HepG2 (cell line): ENCODE measurements around the gene EEFSEC. TPM values are rescaled to one million over a fixed set of nuclear protein-coding genes. Genes with fewer than 3 reads are reported as not detected.

Source experiments
- KMT2A ChIP-seq: sonication (generic); formaldehyde crosslinking; IDR thresholded peaks from 2 replicates; pipeline ENCODE4 v1.4.0; 2020; ENCODE audit warnings: missing genetic modification reagents
- MED8 ChIP-seq: sonication (generic); formaldehyde crosslinking; IDR thresholded peaks from 2 replicates; pipeline ENCODE4 v1.8.1; 2023; ENCODE audit warnings: mild to moderate bottlenecking, missing genetic modification reagents; ENCODE audit not compliant: insufficient replicate concordance
- NFE2L1 ChIP-seq: sonication (generic); formaldehyde crosslinking; IDR thresholded peaks from 2 replicates; pipeline ENCODE4 v1.4.0; 2020; ENCODE audit warnings: missing genetic modification reagents, mild to moderate bottlenecking, borderline replicate concordance
- PHF8 ChIP-seq: sonication (generic); formaldehyde crosslinking; IDR thresholded peaks from 2 replicates; pipeline ENCODE4 v1.5.0; 2020; ENCODE audit warnings: missing genetic modification reagents
- SETDB1 ChIP-seq: sonication (generic); formaldehyde crosslinking; IDR thresholded peaks from 2 replicates; pipeline ENCODE4 v1.5.1; 2020; ENCODE audit warnings: missing genetic modification reagents, mild to moderate bottlenecking, borderline replicate concordance
- SIX1 ChIP-seq: sonication (generic); formaldehyde crosslinking; IDR thresholded peaks from 2 replicates; pipeline ENCODE4 v1.4.0; 2020; ENCODE audit warnings: missing genetic modification reagents, borderline replicate concordance
- ZBTB7A ChIP-seq: sonication (generic); formaldehyde crosslinking; IDR thresholded peaks from 2 replicates; pipeline ENCODE4 v1.8.0; 2022; ENCODE audit warnings: mild to moderate bottlenecking, missing genetic modification reagents
- ZFP82 ChIP-seq: sonication (generic); formaldehyde crosslinking; IDR thresholded peaks from 2 replicates; pipeline ENCODE4 v1.5.1; 2020; ENCODE audit warnings: mild to moderate bottlenecking, missing genetic modification reagents, borderline replicate concordance
- ZNF468 ChIP-seq: sonication (generic); formaldehyde crosslinking; IDR thresholded peaks from 2 replicates; pipeline ENCODE4 v1.8.0; 2022; ENCODE audit warnings: mild to moderate bottlenecking, moderate library complexity, missing genetic modification reagents
- ZNF547 ChIP-seq: sonication (generic); formaldehyde crosslinking; IDR thresholded peaks from 2 replicates; pipeline ENCODE4 v1.5.1; 2020; ENCODE audit warnings: mild to moderate bottlenecking, missing genetic modification reagents
- ZNF629 ChIP-seq: sonication (generic); formaldehyde crosslinking; conservative IDR thresholded peaks from 2 replicates; pipeline ENCODE4 v1.5.0; 2020; ENCODE audit warnings: missing genetic modification reagents
- ZNF7 ChIP-seq: IDR thresholded peaks from 2 replicates; pipeline ENCODE4 v1.6.1; 2016; ENCODE audit warnings: missing biosample characterization, missing genetic modification reagents
- polyA plus RNA-seq, 8 experiments: library from polyadenylated mRNA; depleted of rRNA in 3 of 8; stranded (reverse) in 7 of 8; unstranded in 1 of 8; fragments of >200 nt; fragmentation: Illumina TruSeq in 4 of 8; extraction: Trizol in 4 of 8; gene quantifications; 2 replicates each; pipeline versions ENCODE4 v1.2.1 to v1.2.3, GENCODE V29; 2011 to 2016; ENCODE audit warnings: low read depth in 4 of 8, missing spikeins in 1 of 8, mixed read lengths in 1 of 8; ENCODE audit not compliant: insufficient read depth in 1 of 8
- total RNA-seq, 5 experiments: library from RNA; depleted of rRNA; stranded (reverse); fragments of >200 nt; fragmentation: Illumina TruSeq; extraction: Trizol; gene quantifications; 2 replicates each; pipeline ENCODE4 v1.2.3, GENCODE V29; 2016; ENCODE audit warnings: low read depth in 1 of 5
- TF ChIP-seq, protein P1 (sequence below), 2 experiments: sonication (generic) in 1 of 2; formaldehyde crosslinking in 1 of 2; IDR thresholded peaks; 2 replicates each; pipeline versions ENCODE4 v1.6.1 to v1.9.0; 2014 to 2022; ENCODE audit warnings: antibody characterized with exemption in 1 of 2, borderline replicate concordance in 1 of 2, inconsistent platforms in 1 of 2, low read depth in 1 of 2, missing genetic modification reagents in 1 of 2
- TF ChIP-seq, protein P2 (sequence below): sonication (generic); formaldehyde crosslinking; IDR thresholded peaks from 2 replicates; pipeline ENCODE4 v1.4.0; 2020; ENCODE audit warnings: mild to moderate bottlenecking, low read depth, missing genetic modification reagents
- TF ChIP-seq, protein P3 (sequence below): sonication (generic); formaldehyde crosslinking; IDR thresholded peaks from 2 replicates; pipeline ENCODE4 v1.4.0; 2020; ENCODE audit warnings: missing genetic modification reagents
- TF ChIP-seq, protein P4 (sequence below): sonication (generic); formaldehyde crosslinking; IDR thresholded peaks from 2 replicates; pipeline ENCODE4 v1.4.0; 2020; ENCODE audit warnings: missing genetic modification reagents

EEFSEC gene
- total and polyA plus RNA-seq, 2 of the 13 experiments (the other 11 are each of a cell fraction or from before 2014, with no cell fraction given), result 6.4 to 24.2 TPM

DNA sequence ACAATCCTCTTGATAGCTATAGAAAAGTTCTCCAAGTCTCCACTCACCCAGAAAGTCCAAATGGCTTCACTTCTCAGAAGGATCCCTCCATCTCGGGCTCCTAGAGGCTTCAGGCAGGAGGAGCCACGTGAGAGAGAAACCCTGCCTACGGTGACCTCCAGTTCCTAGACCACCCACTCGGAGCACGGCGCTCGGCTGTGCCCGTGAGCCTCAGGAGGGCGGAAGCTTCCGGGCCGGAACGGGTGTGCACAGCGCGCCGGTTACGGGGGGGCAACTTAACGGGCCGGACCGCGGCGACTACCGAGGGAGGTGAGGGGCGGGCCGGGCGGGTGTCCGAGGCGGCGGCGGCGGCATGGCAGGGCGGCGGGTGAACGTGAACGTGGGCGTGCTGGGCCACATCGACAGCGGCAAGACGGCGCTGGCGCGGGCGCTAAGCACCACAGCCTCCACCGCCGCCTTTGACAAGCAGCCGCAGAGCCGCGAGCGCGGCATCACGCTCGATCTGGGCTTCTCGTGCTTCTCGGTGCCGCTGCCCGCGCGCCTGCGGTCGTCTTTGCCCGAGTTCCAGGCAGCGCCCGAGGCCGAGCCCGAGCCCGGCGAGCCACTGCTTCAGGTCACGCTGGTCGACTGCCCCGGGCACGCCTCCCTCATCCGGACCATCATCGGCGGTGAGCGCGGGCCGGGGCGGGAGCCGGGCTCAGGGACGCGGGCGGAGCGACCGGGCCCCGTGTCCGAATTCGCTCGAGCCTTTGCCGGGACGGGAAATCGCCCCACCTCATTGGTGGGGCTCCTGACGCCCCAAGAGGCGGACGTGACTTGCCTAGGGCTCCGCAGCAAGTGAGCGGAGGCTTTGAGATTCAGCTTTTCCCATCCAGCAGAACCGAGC lies at the start of gene EEFSEC (continued):
- TF ChIP-seq NFE2L1, result peak; percentile 64; the same call in 1 of the 2 replicates
- TF ChIP-seq ZNF547 (CRISPR knock-in tag), result peak; percentile 95
- TF ChIP-seq, protein P1, sequence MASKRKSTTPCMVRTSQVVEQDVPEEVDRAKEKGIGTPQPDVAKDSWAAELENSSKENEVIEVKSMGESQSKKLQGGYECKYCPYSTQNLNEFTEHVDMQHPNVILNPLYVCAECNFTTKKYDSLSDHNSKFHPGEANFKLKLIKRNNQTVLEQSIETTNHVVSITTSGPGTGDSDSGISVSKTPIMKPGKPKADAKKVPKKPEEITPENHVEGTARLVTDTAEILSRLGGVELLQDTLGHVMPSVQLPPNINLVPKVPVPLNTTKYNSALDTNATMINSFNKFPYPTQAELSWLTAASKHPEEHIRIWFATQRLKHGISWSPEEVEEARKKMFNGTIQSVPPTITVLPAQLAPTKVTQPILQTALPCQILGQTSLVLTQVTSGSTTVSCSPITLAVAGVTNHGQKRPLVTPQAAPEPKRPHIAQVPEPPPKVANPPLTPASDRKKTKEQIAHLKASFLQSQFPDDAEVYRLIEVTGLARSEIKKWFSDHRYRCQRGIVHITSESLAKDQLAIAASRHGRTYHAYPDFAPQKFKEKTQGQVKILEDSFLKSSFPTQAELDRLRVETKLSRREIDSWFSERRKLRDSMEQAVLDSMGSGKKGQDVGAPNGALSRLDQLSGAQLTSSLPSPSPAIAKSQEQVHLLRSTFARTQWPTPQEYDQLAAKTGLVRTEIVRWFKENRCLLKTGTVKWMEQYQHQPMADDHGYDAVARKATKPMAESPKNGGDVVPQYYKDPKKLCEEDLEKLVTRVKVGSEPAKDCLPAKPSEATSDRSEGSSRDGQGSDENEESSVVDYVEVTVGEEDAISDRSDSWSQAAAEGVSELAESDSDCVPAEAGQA (IDR thresholded peaks at IDR 0.05; ENCODE audit: low read depth), result 0 out of 2 replicates have a peak, but pooled peaks have one; percentile 22
- TF ChIP-seq, protein P1 (CRISPR knock-in tag; IDR thresholded peaks at IDR 0.05; ENCODE audit: borderline replicate concordance), result no peak
- TF ChIP-seq, protein P2, sequence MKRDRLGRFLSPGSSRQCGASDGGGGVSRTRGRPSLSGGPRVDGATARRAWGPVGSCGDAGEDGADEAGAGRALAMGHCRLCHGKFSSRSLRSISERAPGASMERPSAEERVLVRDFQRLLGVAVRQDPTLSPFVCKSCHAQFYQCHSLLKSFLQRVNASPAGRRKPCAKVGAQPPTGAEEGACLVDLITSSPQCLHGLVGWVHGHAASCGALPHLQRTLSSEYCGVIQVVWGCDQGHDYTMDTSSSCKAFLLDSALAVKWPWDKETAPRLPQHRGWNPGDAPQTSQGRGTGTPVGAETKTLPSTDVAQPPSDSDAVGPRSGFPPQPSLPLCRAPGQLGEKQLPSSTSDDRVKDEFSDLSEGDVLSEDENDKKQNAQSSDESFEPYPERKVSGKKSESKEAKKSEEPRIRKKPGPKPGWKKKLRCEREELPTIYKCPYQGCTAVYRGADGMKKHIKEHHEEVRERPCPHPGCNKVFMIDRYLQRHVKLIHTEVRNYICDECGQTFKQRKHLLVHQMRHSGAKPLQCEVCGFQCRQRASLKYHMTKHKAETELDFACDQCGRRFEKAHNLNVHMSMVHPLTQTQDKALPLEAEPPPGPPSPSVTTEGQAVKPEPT (CRISPR knock-in tag), result peak; percentile 90
- TF ChIP-seq ZNF468 (CRISPR knock-in tag), result 0 out of 2 replicates have a peak, but pooled peaks have one; percentile 81
- TF ChIP-seq KMT2A (CRISPR knock-in tag), result peak; percentile 98
- TF ChIP-seq SETDB1 (CRISPR knock-in tag), result peak; percentile 62; the same call in 1 of the 2 replicates
- TF ChIP-seq SIX1 (CRISPR knock-in tag), result 0 out of 2 replicates have a peak, but pooled peaks have one; percentile 44
- TF ChIP-seq ZNF7 (CRISPR knock-in tag), result no peak; the same call in 1 of the 2 replicates
- TF ChIP-seq PHF8 (CRISPR knock-in tag), result peak; percentile 82
- no peak for TF ChIP-seq ZFP82 (CRISPR knock-in tag)
- peak; percentile 89 for TF ChIP-seq MED8
- TF ChIP-seq, protein P3, sequence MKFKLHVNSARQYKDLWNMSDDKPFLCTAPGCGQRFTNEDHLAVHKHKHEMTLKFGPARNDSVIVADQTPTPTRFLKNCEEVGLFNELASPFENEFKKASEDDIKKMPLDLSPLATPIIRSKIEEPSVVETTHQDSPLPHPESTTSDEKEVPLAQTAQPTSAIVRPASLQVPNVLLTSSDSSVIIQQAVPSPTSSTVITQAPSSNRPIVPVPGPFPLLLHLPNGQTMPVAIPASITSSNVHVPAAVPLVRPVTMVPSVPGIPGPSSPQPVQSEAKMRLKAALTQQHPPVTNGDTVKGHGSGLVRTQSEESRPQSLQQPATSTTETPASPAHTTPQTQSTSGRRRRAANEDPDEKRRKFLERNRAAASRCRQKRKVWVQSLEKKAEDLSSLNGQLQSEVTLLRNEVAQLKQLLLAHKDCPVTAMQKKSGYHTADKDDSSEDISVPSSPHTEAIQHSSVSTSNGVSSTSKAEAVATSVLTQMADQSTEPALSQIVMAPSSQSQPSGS (CRISPR knock-in tag), result peak; percentile 87; the same call in 1 of the 2 replicates
- TF ChIP-seq ZBTB7A, result peak; percentile 86; the same call in 1 of the 2 replicates
- TF ChIP-seq, protein P4, sequence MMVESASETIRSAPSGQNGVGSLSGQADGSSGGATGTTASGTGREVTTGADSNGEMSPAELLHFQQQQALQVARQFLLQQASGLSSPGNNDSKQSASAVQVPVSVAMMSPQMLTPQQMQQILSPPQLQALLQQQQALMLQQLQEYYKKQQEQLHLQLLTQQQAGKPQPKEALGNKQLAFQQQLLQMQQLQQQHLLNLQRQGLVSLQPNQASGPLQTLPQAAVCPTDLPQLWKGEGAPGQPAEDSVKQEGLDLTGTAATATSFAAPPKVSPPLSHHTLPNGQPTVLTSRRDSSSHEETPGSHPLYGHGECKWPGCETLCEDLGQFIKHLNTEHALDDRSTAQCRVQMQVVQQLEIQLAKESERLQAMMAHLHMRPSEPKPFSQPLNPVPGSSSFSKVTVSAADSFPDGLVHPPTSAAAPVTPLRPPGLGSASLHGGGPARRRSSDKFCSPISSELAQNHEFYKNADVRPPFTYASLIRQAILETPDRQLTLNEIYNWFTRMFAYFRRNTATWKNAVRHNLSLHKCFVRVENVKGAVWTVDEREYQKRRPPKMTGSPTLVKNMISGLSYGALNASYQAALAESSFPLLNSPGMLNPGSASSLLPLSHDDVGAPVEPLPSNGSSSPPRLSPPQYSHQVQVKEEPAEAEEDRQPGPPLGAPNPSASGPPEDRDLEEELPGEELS, result 0 out of 2 replicates have a peak, but pooled peaks have one; percentile 32
- 0 out of 2 replicates have a peak, but pooled peaks have one; percentile 13 for TF ChIP-seq ZNF629 (CRISPR knock-in tag)
